ENCODE results near the gene DTWD1. TPM values are rescaled to one million over a fixed set of nuclear protein-coding genes. Genes with fewer than 3 reads are reported as not detected.
"Not testable (repeated sequence)": the region's sequence is repeated elsewhere in the genome, so short reads cannot be mapped to it uniquely, and the experiment has no call there.

Gene DTWD1
- total RNA-seq, 5 donors from 2014 or later (not counting 1 experiment from before 2014, with no cell fraction given) = 15.0 to 22.7 (median 19.6) TPM

GRCh38 chr15:49606594-49606993 lies 14.3 kb upstream of the DTWD1 start:
- H3K9me3 ChIP-seq = no peaks in the 10 kb centered on the region
- no peaks in the 10 kb centered on the region for H3K4me1 Mint-ChIP-seq

DNA sequence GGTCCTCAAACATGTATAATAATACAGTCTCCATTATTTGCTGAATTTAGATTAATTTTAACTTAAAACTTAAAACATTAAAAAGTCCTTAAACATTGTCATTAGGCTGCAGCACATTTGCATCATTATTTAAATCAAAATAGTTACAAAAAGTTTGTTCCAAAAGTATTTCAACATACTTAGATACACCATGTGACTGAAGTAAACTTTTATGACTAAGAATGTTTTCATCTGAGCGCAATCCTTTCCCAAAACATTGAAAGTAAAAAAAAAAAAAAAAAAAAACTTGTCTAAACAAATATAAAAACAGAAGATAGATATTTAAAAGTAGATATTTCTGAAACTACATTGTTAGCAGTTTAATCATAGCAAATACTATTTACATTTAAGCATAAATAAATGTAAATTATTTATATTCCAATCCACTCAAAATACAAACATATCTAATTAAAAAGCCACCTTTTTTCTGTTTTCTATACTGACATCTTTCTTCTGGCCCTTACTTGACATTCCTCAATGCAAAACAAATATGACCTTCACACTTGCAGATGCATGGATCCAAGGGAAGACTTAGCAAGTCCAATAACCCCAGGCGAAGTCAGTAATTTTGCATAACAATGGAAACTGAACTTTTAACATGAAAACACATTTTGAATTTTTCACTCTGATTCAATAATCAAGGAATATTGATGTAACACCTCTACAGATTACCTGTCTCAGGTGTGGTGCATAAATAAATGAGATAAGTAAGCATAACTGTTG lies 10.5 kb upstream of the DTWD1 start:
- peaks cover 5 to 12% (median 6%) of the 10 kb centered on the region in 3 donors for H3K9me3 Mint-ChIP-seq
- POLR2A ChIA-PET = no interaction called here
- no peaks in the 10 kb centered on the region for H3K27me3 Mint-ChIP-seq
- Histone ChIP-seq H3K36me3 (ENCODE audit: control insufficient read depth in 2 of 2, extremely low read depth in 1 of 2, insufficient read depth in 1 of 2, low read length in 1 of 2) (peaks cover 7% of the 10 kb centered on the region in 2 donors), H3K27me3 (replicated peaks in 1 of 2; ENCODE audit: control insufficient read depth in 2 of 2, extremely low read depth in 1 of 2, insufficient read depth in 2 of 2, low read length in 1 of 2) (peaks cover 0 to 1% of the 10 kb centered on the region in 2 experiments), H3K4me3 (ENCODE audit: control insufficient read depth in 1 of 2, extremely low read depth in 1 of 2, low read length in 1 of 2) (no peak overlapping the region), H3K9me3 (peaks cover 2% of the 10 kb centered on the region), H3K4me1 (ENCODE audit: control insufficient read depth in 1 of 2, extremely low read depth in 1 of 2, insufficient read depth in 2 of 2, low read length in 2 of 2) (no peaks in the 10 kb centered on the region), H3K27ac (ENCODE audit: low read length) (no peak overlapping the region)
- H3K36me3 Mint-ChIP-seq = peaks cover 70% of the 10 kb centered on the region
- no peaks in the 10 kb centered on the region for H3K4me1 Mint-ChIP-seq
- H3K27ac Mint-ChIP-seq = no peak overlapping the region
- CTCF ChIA-PET = no interaction called here
- ATAC-seq (replicated peaks in 1 of 4) (no peak), DNase-seq (no peak)
- no peak overlapping the region for H3K4me3 Mint-ChIP-seq
- no CpG with 5 or more reads among the region's 2 CpGs for WGBS (ENCODE audit: insufficient coverage)

More at GRCh38 chr15:49606594-49606993, 14.3 kb upstream of the DTWD1 start:
- ChIA-PET POLR2A (no interaction called here), CTCF (no interaction called here)
- Histone ChIP-seq H3K4me1 (ENCODE audit: control insufficient read depth in 1 of 2, extremely low read depth in 1 of 2, insufficient read depth in 2 of 2, low read length in 2 of 2) (no peaks in the 10 kb centered on the region), H3K27ac (ENCODE audit: low read length) (no peak overlapping the region), H3K27me3 (replicated peaks in 1 of 2; ENCODE audit: control insufficient read depth in 2 of 2, extremely low read depth in 1 of 2, insufficient read depth in 2 of 2, low read length in 1 of 2) (peaks cover 0 to 6% of the 10 kb centered on the region in 2 experiments), H3K4me3 (ENCODE audit: control insufficient read depth in 1 of 2, extremely low read depth in 1 of 2, low read length in 1 of 2) (no peak overlapping the region), H3K36me3 (ENCODE audit: control insufficient read depth in 2 of 2, extremely low read depth in 1 of 2, insufficient read depth in 1 of 2, low read length in 1 of 2) (peaks cover 0 to 4% of the 10 kb centered on the region in 2 donors)
- DNase-seq (no peak), ATAC-seq (replicated peaks in 1 of 4) (no peak)
- Mint-ChIP-seq H3K9me3 (peaks cover 23 to 26% (median 25%) of the 10 kb centered on the region in 3 donors), H3K27me3 (no peaks in the 10 kb centered on the region), H3K36me3 (peaks cover 62% of the 10 kb centered on the region), H3K4me3 (no peak overlapping the region), H3K27ac (no peak overlapping the region)

- peaks cover 62% of the 10 kb centered on the region for H3K36me3 Mint-ChIP-seq
- POLR2A ChIA-PET; H3K27ac Mint-ChIP-seq; H3K27me3 ChIP-seq (replicated peaks in 1 of 2; ENCODE audit: control insufficient read depth in 2 of 2, extremely low read depth in 1 of 2, insufficient read depth in 2 of 2, low read length in 1 of 2); H3K4me3 Mint-ChIP-seq; H3K27ac ChIP-seq (ENCODE audit: low read length); CTCF ChIA-PET; H3K36me3 ChIP-seq (ENCODE audit: control insufficient read depth in 2 of 2, extremely low read depth in 1 of 2, insufficient read depth in 1 of 2, low read length in 1 of 2); H3K27me3 Mint-ChIP-seq; H3K4me1 ChIP-seq (ENCODE audit: control insufficient read depth in 1 of 2, extremely low read depth in 1 of 2, insufficient read depth in 2 of 2, low read length in 2 of 2); H3K4me1 Mint-ChIP-seq; DNase-seq; H3K9me3 ChIP-seq; ATAC-seq (replicated peaks in 1 of 4); H3K4me3 ChIP-seq (ENCODE audit: control insufficient read depth in 1 of 2, extremely low read depth in 1 of 2, low read length in 1 of 2): not testable (repeated sequence)
- WGBS (ENCODE audit: insufficient coverage) = no CpG with 5 or more reads among the region's 3 CpGs
- H3K9me3 Mint-ChIP-seq = peaks cover 5 to 24% (median 8%) of the 10 kb centered on the region in 3 donors
These were observed 8.6 kb upstream of the DTWD1 start for GRCh38 chr15:49612240-49612639.

DNA sequence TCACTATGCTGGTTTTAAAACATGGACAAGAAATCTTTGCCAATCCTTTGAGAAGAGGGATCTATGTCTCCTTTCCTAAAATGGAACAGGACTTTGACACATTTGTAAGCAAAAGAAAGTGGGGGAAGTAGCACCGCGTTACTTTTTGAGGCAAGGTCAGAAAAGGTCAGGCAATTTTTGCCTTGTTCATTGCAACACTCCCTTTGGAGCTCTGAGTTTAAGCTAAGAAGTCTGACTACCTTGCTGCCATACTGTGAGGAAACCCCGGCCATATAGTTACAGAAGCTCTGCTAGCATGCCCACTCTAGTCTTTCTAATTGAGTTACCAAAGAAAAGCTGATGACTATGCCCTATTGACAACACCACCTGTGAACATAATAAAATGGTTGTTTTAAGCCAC lies 1.6 kb upstream of the DTWD1 start:
- Histone ChIP-seq H3K4me3 (ENCODE audit: control insufficient read depth in 1 of 2, extremely low read depth in 1 of 2, low read length in 1 of 2) (no peak overlapping the region), H3K27ac (ENCODE audit: low read length) (no peak overlapping the region), H3K9me3 (peaks cover under 1% of the 10 kb centered on the region), H3K4me1 (ENCODE audit: control insufficient read depth in 1 of 2, extremely low read depth in 1 of 2, insufficient read depth in 2 of 2, low read length in 2 of 2) (peaks cover 9 to 14% of the 10 kb centered on the region in 2 experiments), H3K27me3 (replicated peaks in 1 of 2; ENCODE audit: control insufficient read depth in 2 of 2, extremely low read depth in 1 of 2, insufficient read depth in 2 of 2, low read length in 1 of 2) (no peaks in the 10 kb centered on the region), H3K36me3 (ENCODE audit: control insufficient read depth in 2 of 2, extremely low read depth in 1 of 2, insufficient read depth in 1 of 2, low read length in 1 of 2) (peaks cover 0 to 7% of the 10 kb centered on the region in 2 donors)
- WGBS (ENCODE audit: insufficient coverage) = 100% methylated on average over 2 of the region's 3 CpGs
- no peak for ATAC-seq (replicated peaks in 1 of 4)
- peaks cover 29% of the 10 kb centered on the region for H3K36me3 Mint-ChIP-seq
- CTCF ChIA-PET = interaction anchor here (0.5 kb wide), 2 partner anchors 468 to 566 kb away, joined by 3 to 5 read pairs; no protein-coding TSS in a partner anchor
- peaks cover 5 to 21% (median 8%) of the 10 kb centered on the region in 3 donors for H3K9me3 Mint-ChIP-seq
- H3K4me3 Mint-ChIP-seq = peak overlapping the region in 1 of 3 donors; percentile 85
- no peaks in the 10 kb centered on the region for H3K27me3 Mint-ChIP-seq
- no peak for DNase-seq
- peaks cover 43 to 48% (median 45%) of the 10 kb centered on the region in 3 donors for H3K4me1 Mint-ChIP-seq
- H3K27ac Mint-ChIP-seq = peak overlapping the region in 1 of 2 donors; percentile 52
- POLR2A ChIA-PET = no interaction called here

- ChIA-PET POLR2A (interaction anchor here (0.6 to 1.6 kb wide), 6 partner anchors 86 to 1160 kb away, joined by 3 to 4 read pairs (median 3); partner anchors contain the start of genes CEP152 (in 1 of the 2) and GALK2 (in 1 of the 2)), CTCF (interaction anchor here in 1 of 2 donors (1.5 kb wide), 1 partner anchor 448 kb away, joined by 3 read pairs; no protein-coding TSS in a partner anchor)
- peak overlapping the region; percentile 90 to 95 for H3K4me3 ChIP-seq (ENCODE audit: control insufficient read depth in 1 of 2, extremely low read depth in 1 of 2, low read length in 1 of 2)
- peak overlapping the region; percentile 83 for H3K27ac ChIP-seq (ENCODE audit: low read length)
- peaks cover 0 to 2% of the 10 kb centered on the region in 2 donors for H3K36me3 ChIP-seq (ENCODE audit: control insufficient read depth in 2 of 2, extremely low read depth in 1 of 2, insufficient read depth in 1 of 2, low read length in 1 of 2)
- peak overlapping the region; percentile 85 to 98 (median 91) for H3K4me3 Mint-ChIP-seq
- no peaks in the 10 kb centered on the region for H3K27me3 ChIP-seq (replicated peaks in 1 of 2; ENCODE audit: control insufficient read depth in 2 of 2, extremely low read depth in 1 of 2, insufficient read depth in 2 of 2, low read length in 1 of 2)
- H3K9me3 Mint-ChIP-seq = peaks cover 0 to 16% (median 6%) of the 10 kb centered on the region in 3 donors
- DNase-seq (peak in 2 of 35 experiments; percentile 1 to 46), ATAC-seq (replicated peaks in 1 of 4) (no peak)
- H3K27ac Mint-ChIP-seq = peak overlapping the region; percentile 96 to 98
- peaks cover 43 to 48% (median 45%) of the 10 kb centered on the region in 3 donors for H3K4me1 Mint-ChIP-seq
- H3K9me3 ChIP-seq = peaks cover under 1% of the 10 kb centered on the region
- no peaks in the 10 kb centered on the region for H3K27me3 Mint-ChIP-seq
- H3K36me3 Mint-ChIP-seq = peaks cover 23% of the 10 kb centered on the region
- WGBS (ENCODE audit: insufficient coverage) = no CpG with 5 or more reads among the region's 6 CpGs
- H3K4me1 ChIP-seq (ENCODE audit: control insufficient read depth in 1 of 2, extremely low read depth in 1 of 2, insufficient read depth in 2 of 2, low read length in 2 of 2) = peaks cover 9 to 14% of the 10 kb centered on the region in 2 experiments
These were observed 649 bp upstream of the DTWD1 start for GRCh38 chr15:49620199-49620598.

- Mint-ChIP-seq H3K27ac (peak overlapping the region; percentile 96 to 98), H3K36me3 (peaks cover 20% of the 10 kb centered on the region), H3K9me3 (peaks cover 3 to 11% (median 5%) of the 10 kb centered on the region in 3 donors), H3K27me3 (no peaks in the 10 kb centered on the region), H3K4me1 (peaks cover 45 to 48% (median 47%) of the 10 kb centered on the region in 3 donors), H3K4me3 (peak overlapping the region; percentile 85 to 98 (median 91))
- H3K27ac ChIP-seq (ENCODE audit: low read length) = peak overlapping the region; percentile 83
- DNase-seq = peak in 1 of 35 experiments; percentile 20
- H3K4me3 ChIP-seq (ENCODE audit: control insufficient read depth in 1 of 2, extremely low read depth in 1 of 2, low read length in 1 of 2) = peak overlapping the region; percentile 90 to 95
- H3K27me3 ChIP-seq (replicated peaks in 1 of 2; ENCODE audit: control insufficient read depth in 2 of 2, extremely low read depth in 1 of 2, insufficient read depth in 2 of 2, low read length in 1 of 2) = no peaks in the 10 kb centered on the region
- H3K9me3 ChIP-seq = peaks cover 8% of the 10 kb centered on the region
- no peak for ATAC-seq (replicated peaks in 1 of 4)
- CTCF ChIA-PET = interaction anchor here in 1 of 2 donors (0.6 to 1.5 kb wide), 2 partner anchors 449 to 760 kb away, joined by 3 to 4 read pairs; no protein-coding TSS in a partner anchor
- H3K36me3 ChIP-seq (ENCODE audit: control insufficient read depth in 2 of 2, extremely low read depth in 1 of 2, insufficient read depth in 1 of 2, low read length in 1 of 2) = peaks cover 3 to 5% of the 10 kb centered on the region in 2 donors
- WGBS (ENCODE audit: insufficient coverage) = 41% methylated on average over 5 of the region's 8 CpGs
- peaks cover 9 to 14% of the 10 kb centered on the region in 2 experiments for H3K4me1 ChIP-seq (ENCODE audit: control insufficient read depth in 1 of 2, extremely low read depth in 1 of 2, insufficient read depth in 2 of 2, low read length in 2 of 2)
- POLR2A ChIA-PET = interaction anchor here (0.6 to 1.6 kb wide), 7 partner anchors 11 to 829 kb away, joined by 3 to 7 read pairs (median 3); partner anchors contain the start of genes CEP152 (in 1 of the 2) and GALK2 (in 1 of the 2)
These were observed 558 bp downstream of the DTWD1 start for GRCh38 chr15:49621401-49621811.

Data from T-cell (primary cell).